GM12878 (cell line): ENCODE data around the gene CCDC149. TPM values are rescaled to one million over a fixed set of nuclear protein-coding genes. Genes with fewer than 3 reads are reported as not detected.

Source experiments
- ATAC-seq: fragments of 200-7000 bp; cut with Tn5 transposase; 3 replicates; pipeline ENCODE4 v1.9.1; 2020; ENCODE audit warnings: mild to moderate bottlenecking, moderate library complexity
- BruUV-seq: library from RNA; stranded (reverse); fragments of 400-500 nt; replicated peaks from 2 replicates; lab custom pipeline; 2021; lab: Mats Ljungman, UMichigan
- CTCF ChIA-PET: fragments of 300-600 bp; sonication (Branson Sonifier 250); formaldehyde crosslinking; extraction: SDS; loops from one replicate; lab custom pipeline; 2021; ENCODE audit warnings: inconsistent platforms; lab: Yijun Ruan, JAX
- POLR2A ChIA-PET: fragments of 350-600 bp; formaldehyde crosslinking; extraction: SDS; loops from one replicate; lab custom pipeline; 2021; ENCODE audit warnings: inconsistent platforms; lab: Charles Lee
- RAD21 ChIA-PET: fragments of 300-600 bp; sonication (Branson Sonifier 250); formaldehyde crosslinking; loops from one replicate; lab custom pipeline; 2023; ENCODE audit warnings: antibody characterized with exemption; ENCODE audit not compliant: unreplicated experiment; lab: Charles Lee
- SMC1A ChIA-PET: fragments of 300-600 bp; sonication (Branson Sonifier 250); formaldehyde crosslinking; loops from one replicate; lab custom pipeline; 2023; ENCODE audit not compliant: unreplicated experiment, uncharacterized antibody; lab: Charles Lee
- DNase-seq: peaks from one replicate; pipeline ENCODE4 v3.0.0-alpha.2; 2011; ENCODE audit warnings: low read depth, low spot score
- FAIRE-seq: peaks from 3 replicates; lab custom pipeline; 2011; peaks lifted over from hg19 to GRCh38; lab: Jason Lieb, UNC
- H2AFZ ChIP-seq: 2 replicates; pipeline ENCODE4 v1.6.0; 2011; ENCODE audit warnings: low read depth, low read length, control low read depth; ENCODE audit not compliant: control insufficient read depth
- H3K27ac ChIP-seq: 2 replicates; pipeline ENCODE4 v1.5.1; 2011; ENCODE audit warnings: control low read depth; ENCODE audit not compliant: control insufficient read depth, insufficient read depth
- H3K27me3 ChIP-seq, 2 experiments: replicated peaks in 1 of 2; 2 replicates each; pipeline versions ENCODE4 v1.6.0 to v1.6.1; 2011; ENCODE audit warnings: low read length in 1 of 2; ENCODE audit not compliant: control insufficient read depth in 2 of 2, insufficient read depth in 2 of 2
- H3K36me3 ChIP-seq, 2 experiments: 2 replicates each; pipeline ENCODE4 v1.5.1; 2011; ENCODE audit warnings: low read length in 1 of 2; ENCODE audit not compliant: control insufficient read depth in 2 of 2, insufficient read depth in 2 of 2
- H3K4me1 ChIP-seq: 2 replicates; pipeline ENCODE4 v1.6.1; 2011; ENCODE audit warnings: mild to moderate bottlenecking, low read length, moderate library complexity, mixed read lengths; ENCODE audit not compliant: control insufficient read depth, insufficient read depth
- H3K4me2 ChIP-seq: 2 replicates; pipeline ENCODE4 v1.6.0; 2011; ENCODE audit warnings: control low read depth; ENCODE audit not compliant: control insufficient read depth, insufficient read depth
- H3K4me3 ChIP-seq: fragments of 200-600 bp; sonication (generic); 2 replicates; pipeline ENCODE4 v1.5.1; 2016
- H3K79me2 ChIP-seq: 2 replicates; pipeline ENCODE4 v1.6.0; 2011; ENCODE audit warnings: low read length; ENCODE audit not compliant: control insufficient read depth, insufficient read depth
- H3K9ac ChIP-seq: 2 replicates; pipeline ENCODE4 v1.8.0; 2011; ENCODE audit warnings: low read length, control low read depth, mixed read lengths; ENCODE audit not compliant: control insufficient read depth, insufficient read depth
- H3K9me3 ChIP-seq: replicated peaks from 3 replicates; pipeline ENCODE4 v1.5.1; 2011; ENCODE audit warnings: mild to moderate bottlenecking, low read length; ENCODE audit not compliant: control insufficient read depth, insufficient read depth
- H4K20me1 ChIP-seq: 2 replicates; pipeline ENCODE4 v1.6.0; 2011; ENCODE audit not compliant: control insufficient read depth, insufficient read depth
- ATF7 ChIP-seq: fragments of 450-650 bp; IDR thresholded peaks from 2 replicates; pipeline ENCODE4 v1.6.1; 2016; ENCODE audit warnings: low read depth, mild to moderate bottlenecking
- ESRRA ChIP-seq: IDR thresholded peaks from 2 replicates; pipeline ENCODE4 v1.6.1; 2012; ENCODE audit warnings: mild to moderate bottlenecking, low read length, improper control_type of control experiment
- FOS ChIP-seq: IDR thresholded peaks from 3 replicates; pipeline ENCODE4 v1.6.1; 2011; ENCODE audit warnings: borderline replicate concordance; ENCODE audit not compliant: insufficient read length; ENCODE audit errors: extremely low read depth
- NFIC ChIP-seq: IDR thresholded peaks from 2 replicates; pipeline ENCODE4 v1.6.1; 2012; ENCODE audit warnings: low read depth, mild to moderate bottlenecking, inconsistent platforms, low read length, moderate library complexity
- NFYA ChIP-seq: IDR thresholded peaks from 2 replicates; pipeline ENCODE4 v1.6.1; 2011; ENCODE audit warnings: low read depth, mild to moderate bottlenecking, low read length, improper control_type of control experiment, borderline replicate concordance
- NR2C1 ChIP-seq: fragments of 450-650 bp; IDR thresholded peaks from 2 replicates; pipeline ENCODE4 v1.6.1; 2017; ENCODE audit warnings: antibody characterized with exemption, mild to moderate bottlenecking, moderate library complexity
- RUNX3 ChIP-seq: IDR thresholded peaks from 2 replicates; pipeline ENCODE4 v1.6.1; 2012; ENCODE audit warnings: low read length, inconsistent platforms
- STAT3 ChIP-seq: IDR thresholded peaks from 2 replicates; pipeline ENCODE4 v1.6.1; 2011; ENCODE audit warnings: low read depth, low read length, improper control_type of control experiment
- WGBS: methylation state at CpG from one replicate; pipeline ENCODE4 v1.1.6; 2016; ENCODE audit warnings: low lambda C conversion rate; ENCODE audit not compliant: insufficient replicate concordance, insufficient coverage; ENCODE audit errors: missing lambda C conversion rate; 5-methylcytosine and 5-hydroxymethylcytosine counted together
- in situ Hi-C: fragments of 300-500 bp; cut with MboI; formaldehyde crosslinking; loops from 9 replicates; pipeline ENCODE4 v1.14.3; 2018; ENCODE audit warnings: mixed read lengths
- intact Hi-C: fragments of 100-400 bp; cut with micrococcal nuclease; formaldehyde crosslinking; loops from one replicate; pipeline ENCODE4 v1.14.2; 2022; ENCODE audit not compliant: unreplicated experiment
- polyA plus RNA-seq, 11 experiments: library from polyadenylated mRNA; depleted of rRNA in 4 of 11; unstranded in 6 of 11; stranded (reverse) in 5 of 11; fragments of >200 nt; fragmentation: Nextera tagmentation in 4 of 11; fragmentation: Illumina TruSeq in 1 of 11; extraction: Ambion mirVana in 4 of 11; extraction: Trizol in 1 of 11; gene quantifications; 1 replicate in 1 of 11; 2 replicates in 10 of 11; pipeline versions ENCODE4 v1.2.1 to v1.2.3, GENCODE V29; 2011 to 2016; ENCODE audit warnings: inconsistent platforms in 2 of 11, missing spikeins in 2 of 11, low read depth in 1 of 11
- total RNA-seq, 4 experiments: library from RNA; depleted of rRNA in 3 of 4; stranded (reverse); fragments of >200 nt in 3 of 4; fragmentation: Illumina TruSeq in 1 of 4; extraction: Trizol in 1 of 4; gene quantifications; 2 replicates each; pipeline versions ENCODE4 v1.2.1 to v1.2.3, GENCODE V29; 2013 to 2021
- TF ChIP-seq, protein P1 (sequence below): fragments of 450-650 bp; IDR thresholded peaks from 2 replicates; pipeline ENCODE4 v1.6.1; 2017; ENCODE audit warnings: antibody characterized with exemption, mild to moderate bottlenecking, moderate library complexity
- TF ChIP-seq, protein P2 (sequence below): IDR thresholded peaks from 2 replicates; pipeline ENCODE4 v1.6.1; 2011; ENCODE audit warnings: mild to moderate bottlenecking, low read depth, low read length, moderate library complexity; ENCODE audit not compliant: insufficient replicate concordance
- TF ChIP-seq, protein P3 (sequence below): IDR thresholded peaks from 2 replicates; pipeline ENCODE4 v1.6.1; 2011; ENCODE audit warnings: low read depth, low read length, improper control_type of control experiment, borderline replicate concordance

Gene CCDC149
- total and polyA plus RNA-seq, 10 of the 15 experiments (the other 5 are each of a cell fraction or from before 2014, with no cell fraction given), result 0.03 to 0.04 (median 0.04) TPM; not detected in 7

DNA sequence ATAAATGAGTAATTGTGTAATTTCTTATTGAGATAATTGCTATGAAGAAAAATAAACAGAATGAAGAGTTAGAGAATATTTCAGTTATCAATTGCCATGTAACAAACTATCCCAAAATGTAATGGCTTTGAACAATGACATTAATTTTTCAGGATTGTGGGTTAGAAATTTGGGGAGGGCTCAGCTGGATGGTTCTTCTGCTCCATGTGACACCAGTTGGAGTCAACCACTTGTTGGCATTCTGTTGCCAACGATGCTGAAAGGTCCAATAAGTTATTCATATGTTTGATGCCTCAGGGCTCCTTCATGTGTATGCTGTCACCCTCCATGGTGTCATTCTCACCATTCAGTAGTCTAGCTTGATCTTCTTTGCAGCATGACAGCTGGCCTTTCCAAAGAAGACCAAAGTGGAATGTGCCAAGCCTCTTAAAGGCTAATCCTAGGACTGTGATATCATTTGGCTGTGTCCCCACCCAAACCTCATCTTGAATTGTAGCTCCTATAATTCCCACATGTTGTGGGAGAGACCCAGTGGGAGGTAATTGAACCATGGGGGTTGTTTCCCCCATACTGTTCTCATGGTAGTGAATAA lies 20.9 kb upstream of the CCDC149 start:
- no peak for DNase-seq
- SMC1A ChIA-PET, result no interaction called here
- Histone ChIP-seq H3K27me3 (no peaks in the 10 kb centered on the region), H2AFZ (no peak overlapping the region), H3K9ac (no peak overlapping the region), H3K4me3 (no peak overlapping the region), H3K36me3 (no peaks in the 10 kb centered on the region), H3K4me2 (no peak overlapping the region)
- TF ChIP-seq RUNX3, result no peak
- TF ChIP-seq, all 136 proteins: peak for 0
- Histone ChIP-seq H3K9me3 (no peaks in the 10 kb centered on the region), H3K4me1 (no peaks in the 10 kb centered on the region; the same call in 1 of the 2 replicates), H4K20me1 (no peaks in the 10 kb centered on the region), H3K79me2 (no peaks in the 10 kb centered on the region), H3K27ac (no peak overlapping the region)
- ATAC-seq, result no peak
- intact Hi-C loops, result no loop called here
- 0% methylated on average over 1 of the region's 1 CpG for WGBS
- ChIA-PET CTCF (no interaction called here), RAD21 (no interaction called here), POLR2A (no interaction called here)
- BruUV-seq, result no TSS peak
- no peak for FAIRE-seq
- in situ Hi-C loops, result no loop called here

DNA sequence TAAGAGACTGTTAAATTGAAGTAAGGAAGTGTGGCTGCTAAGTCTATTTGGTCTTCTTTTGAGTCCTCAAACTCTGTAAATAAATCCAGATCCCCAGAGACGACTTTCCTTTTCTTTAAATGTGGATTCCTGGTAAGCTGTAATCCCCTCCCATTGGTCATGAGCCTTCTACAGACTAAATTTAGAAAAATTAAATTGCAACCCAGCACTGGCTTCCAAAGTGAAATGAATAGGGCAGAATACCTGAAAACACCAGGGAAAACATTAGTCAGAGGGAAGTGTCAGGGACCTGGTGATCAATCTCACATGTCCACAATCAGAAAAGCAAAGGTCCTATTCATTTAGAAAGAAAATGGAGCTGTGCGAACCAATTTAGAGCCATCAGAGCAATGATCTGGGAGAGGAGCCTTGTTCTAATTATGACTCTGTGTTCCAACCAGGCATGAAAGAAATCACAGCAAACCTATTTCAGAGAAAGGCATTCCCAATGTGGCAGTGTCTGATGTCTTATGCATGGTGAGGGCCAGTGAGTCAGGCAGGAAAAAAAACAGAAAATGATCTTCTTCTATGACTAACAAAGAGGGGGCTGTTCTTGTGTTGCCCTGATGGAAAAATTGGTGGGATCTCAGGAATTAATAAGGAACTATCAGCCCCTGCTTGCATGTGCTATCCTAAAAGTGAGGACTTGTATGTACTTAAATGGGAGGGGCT lies 19.8 kb upstream of the CCDC149 start:
- SMC1A ChIA-PET, result no interaction called here
- TF ChIP-seq, protein P1, sequence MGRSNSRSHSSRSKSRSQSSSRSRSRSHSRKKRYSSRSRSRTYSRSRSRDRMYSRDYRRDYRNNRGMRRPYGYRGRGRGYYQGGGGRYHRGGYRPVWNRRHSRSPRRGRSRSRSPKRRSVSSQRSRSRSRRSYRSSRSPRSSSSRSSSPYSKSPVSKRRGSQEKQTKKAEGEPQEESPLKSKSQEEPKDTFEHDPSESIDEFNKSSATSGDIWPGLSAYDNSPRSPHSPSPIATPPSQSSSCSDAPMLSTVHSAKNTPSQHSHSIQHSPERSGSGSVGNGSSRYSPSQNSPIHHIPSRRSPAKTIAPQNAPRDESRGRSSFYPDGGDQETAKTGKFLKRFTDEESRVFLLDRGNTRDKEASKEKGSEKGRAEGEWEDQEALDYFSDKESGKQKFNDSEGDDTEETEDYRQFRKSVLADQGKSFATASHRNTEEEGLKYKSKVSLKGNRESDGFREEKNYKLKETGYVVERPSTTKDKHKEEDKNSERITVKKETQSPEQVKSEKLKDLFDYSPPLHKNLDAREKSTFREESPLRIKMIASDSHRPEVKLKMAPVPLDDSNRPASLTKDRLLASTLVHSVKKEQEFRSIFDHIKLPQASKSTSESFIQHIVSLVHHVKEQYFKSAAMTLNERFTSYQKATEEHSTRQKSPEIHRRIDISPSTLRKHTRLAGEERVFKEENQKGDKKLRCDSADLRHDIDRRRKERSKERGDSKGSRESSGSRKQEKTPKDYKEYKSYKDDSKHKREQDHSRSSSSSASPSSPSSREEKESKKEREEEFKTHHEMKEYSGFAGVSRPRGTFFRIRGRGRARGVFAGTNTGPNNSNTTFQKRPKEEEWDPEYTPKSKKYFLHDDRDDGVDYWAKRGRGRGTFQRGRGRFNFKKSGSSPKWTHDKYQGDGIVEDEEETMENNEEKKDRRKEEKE, result no peak
- TF ChIP-seq ESRRA (no peak), NR2C1 (no peak), NFIC (no peak), ATF7 (no peak), STAT3 (no peak), FOS (no peak), NFYA (no peak)
- TF ChIP-seq, protein P2, sequence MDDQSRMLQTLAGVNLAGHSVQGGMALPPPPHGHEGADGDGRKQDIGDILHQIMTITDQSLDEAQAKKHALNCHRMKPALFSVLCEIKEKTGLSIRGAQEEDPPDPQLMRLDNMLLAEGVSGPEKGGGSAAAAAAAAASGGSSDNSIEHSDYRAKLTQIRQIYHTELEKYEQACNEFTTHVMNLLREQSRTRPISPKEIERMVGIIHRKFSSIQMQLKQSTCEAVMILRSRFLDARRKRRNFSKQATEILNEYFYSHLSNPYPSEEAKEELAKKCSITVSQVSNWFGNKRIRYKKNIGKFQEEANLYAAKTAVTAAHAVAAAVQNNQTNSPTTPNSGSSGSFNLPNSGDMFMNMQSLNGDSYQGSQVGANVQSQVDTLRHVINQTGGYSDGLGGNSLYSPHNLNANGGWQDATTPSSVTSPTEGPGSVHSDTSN, result no peak
- TF ChIP-seq, protein P3, sequence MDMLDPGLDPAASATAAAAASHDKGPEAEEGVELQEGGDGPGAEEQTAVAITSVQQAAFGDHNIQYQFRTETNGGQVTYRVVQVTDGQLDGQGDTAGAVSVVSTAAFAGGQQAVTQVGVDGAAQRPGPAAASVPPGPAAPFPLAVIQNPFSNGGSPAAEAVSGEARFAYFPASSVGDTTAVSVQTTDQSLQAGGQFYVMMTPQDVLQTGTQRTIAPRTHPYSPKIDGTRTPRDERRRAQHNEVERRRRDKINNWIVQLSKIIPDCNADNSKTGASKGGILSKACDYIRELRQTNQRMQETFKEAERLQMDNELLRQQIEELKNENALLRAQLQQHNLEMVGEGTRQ, result no peak

More for the DNA sequence above, 19.8 kb upstream of the CCDC149 start:
- Histone ChIP-seq H3K36me3 (no peaks in the 10 kb centered on the region), H2AFZ (no peak overlapping the region), H3K9ac (no peak overlapping the region), H3K4me2 (no peak overlapping the region), H3K27ac (no peak overlapping the region), H4K20me1 (no peaks in the 10 kb centered on the region), H3K27me3 (no peaks in the 10 kb centered on the region), H3K9me3 (no peaks in the 10 kb centered on the region), H3K4me3 (no peak overlapping the region), H3K4me1 (no peaks in the 10 kb centered on the region; the same call in 1 of the 2 replicates), H3K79me2 (no peaks in the 10 kb centered on the region)
- BruUV-seq, result no TSS peak
- in situ Hi-C loops, result no loop called here
- ChIA-PET CTCF (no interaction called here), POLR2A (no interaction called here), RAD21 (no interaction called here)
- intact Hi-C loops, result no loop called here
- FAIRE-seq (no peak), DNase-seq (no peak), ATAC-seq (no peak)
- WGBS, result 48% methylated on average over 2 of the region's 2 CpGs
